ENCODE measurements around the gene HTRA3. TPM values are rescaled to one million over a fixed set of nuclear protein-coding genes. Genes with fewer than 3 reads are reported as not detected.

HTRA3 gene
- polyA plus RNA-seq, 1 donor from 2014 or later: not detected

- H3K4me3 ChIP-seq (ENCODE audit: low read length): no peak overlapping the region
- TF ChIP-seq TAF1 (IDR thresholded peaks at IDR 0.05; ENCODE audit: low read depth) (no peak), EP300 (conservative IDR thresholded peaks at IDR 0.05; ENCODE audit: poor library complexity, severe bottlenecking) (no peak), MXI1 (conservative IDR thresholded peaks at IDR 0.05; ENCODE audit: poor library complexity, severe bottlenecking) (no peak), REST (IDR thresholded peaks at IDR 0.05; ENCODE audit: borderline replicate concordance) (no peak), EZH2 (IDR thresholded peaks at IDR 0.05; ENCODE audit: borderline replicate concordance, insufficient read depth, low read length, poor library complexity, severe bottlenecking) (no peak), SMC3 (conservative IDR thresholded peaks at IDR 0.05; ENCODE audit: poor library complexity) (no peak), POLR2AphosphoS5 (IDR thresholded peaks at IDR 0.05) (no peak), CTCF (IDR thresholded peaks at IDR 0.05; ENCODE audit: poor library complexity, severe bottlenecking) (no peak), RAD21 (conservative IDR thresholded peaks at IDR 0.05) (no peak)
- H3K9me3 ChIP-seq (ENCODE audit: low read length): no peaks in the 10 kb centered on the region
- no peaks in the 10 kb centered on the region for H3K9me2 ChIP-seq (ENCODE audit: insufficient read depth, low read length)
- H2AFZ ChIP-seq (ENCODE audit: low read depth, low read length): no peak overlapping the region
- H3K4me2 ChIP-seq (ENCODE audit: low read length): no peak overlapping the region
- no peaks in the 10 kb centered on the region for H3F3A ChIP-seq (ENCODE audit: insufficient read depth, low read length, poor library complexity, severe bottlenecking)
- no peak overlapping the region for H3K9ac ChIP-seq (ENCODE audit: low read length)
- no peak overlapping the region for H3K27ac ChIP-seq (ENCODE audit: low read length)
- no peaks in the 10 kb centered on the region for H3K79me2 ChIP-seq (replicated peaks; ENCODE audit: insufficient read depth, low read length)
- no peaks in the 10 kb centered on the region for H3K36me3 ChIP-seq (ENCODE audit: insufficient read depth, low read length)
- no peaks in the 10 kb centered on the region for H3K27me3 ChIP-seq (ENCODE audit: insufficient read depth, low read depth, low read length)
- no peaks in the 10 kb centered on the region for H4K20me1 ChIP-seq (ENCODE audit: insufficient read depth)
Measured at GRCh38 chr4:8227201-8227770, 42.3 kb upstream of the HTRA3 start.

DNA sequence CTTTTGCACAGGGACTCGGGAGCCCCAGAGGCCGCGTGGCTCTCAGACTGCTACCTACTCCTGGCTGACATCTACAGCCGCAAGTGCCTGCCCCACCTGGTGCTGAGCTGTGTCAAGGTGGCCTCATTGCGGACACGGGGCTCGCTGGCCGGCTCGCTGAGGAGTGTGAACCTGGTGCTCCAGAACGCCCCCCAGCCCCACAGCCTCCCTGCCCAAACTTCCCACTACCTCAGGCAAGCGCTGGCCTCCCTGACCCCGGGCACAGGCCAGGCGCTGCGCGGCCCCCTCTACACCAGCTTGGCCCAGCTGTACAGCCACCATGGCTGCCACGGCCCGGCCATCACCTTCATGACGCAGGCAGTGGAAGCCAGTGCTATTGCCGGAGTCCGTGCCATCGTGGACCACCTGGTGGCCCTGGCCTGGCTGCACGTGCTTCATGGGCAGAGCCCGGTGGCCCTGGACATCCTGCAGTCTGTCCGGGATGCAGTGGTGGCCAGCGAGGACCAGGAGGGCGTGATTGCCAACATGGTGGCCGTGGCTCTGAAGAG lies 41.7 kb upstream of the HTRA3 start:
- no peaks in the 10 kb centered on the region for H4K20me1 ChIP-seq (ENCODE audit: insufficient read depth)
- no peak overlapping the region for H3K4me3 ChIP-seq (ENCODE audit: low read length)
- H3K9me3 ChIP-seq (ENCODE audit: low read length): no peaks in the 10 kb centered on the region
- H2AFZ ChIP-seq (ENCODE audit: low read depth, low read length): no peak overlapping the region
- H3K9ac ChIP-seq (ENCODE audit: low read length): no peak overlapping the region
- no peaks in the 10 kb centered on the region for H3K79me2 ChIP-seq (replicated peaks; ENCODE audit: insufficient read depth, low read length)
- H3K27ac ChIP-seq (ENCODE audit: low read length): no peak overlapping the region
- no peaks in the 10 kb centered on the region for H3K36me3 ChIP-seq (ENCODE audit: insufficient read depth, low read length)
- no peaks in the 10 kb centered on the region for H3K27me3 ChIP-seq (ENCODE audit: insufficient read depth, low read depth, low read length)
- H3K9me2 ChIP-seq (ENCODE audit: insufficient read depth, low read length): no peaks in the 10 kb centered on the region
- no peak overlapping the region for H3K4me2 ChIP-seq (ENCODE audit: low read length)
- TF ChIP-seq TAF1 (IDR thresholded peaks at IDR 0.05; ENCODE audit: low read depth) (no peak), MXI1 (conservative IDR thresholded peaks at IDR 0.05; ENCODE audit: poor library complexity, severe bottlenecking) (no peak), REST (IDR thresholded peaks at IDR 0.05; ENCODE audit: borderline replicate concordance) (no peak)
- H3F3A ChIP-seq (ENCODE audit: insufficient read depth, low read length, poor library complexity, severe bottlenecking): no peaks in the 10 kb centered on the region

Measured in neural cell (in vitro differentiated cells).